ENCODE measurements around the gene ORMDL3.

DNA sequence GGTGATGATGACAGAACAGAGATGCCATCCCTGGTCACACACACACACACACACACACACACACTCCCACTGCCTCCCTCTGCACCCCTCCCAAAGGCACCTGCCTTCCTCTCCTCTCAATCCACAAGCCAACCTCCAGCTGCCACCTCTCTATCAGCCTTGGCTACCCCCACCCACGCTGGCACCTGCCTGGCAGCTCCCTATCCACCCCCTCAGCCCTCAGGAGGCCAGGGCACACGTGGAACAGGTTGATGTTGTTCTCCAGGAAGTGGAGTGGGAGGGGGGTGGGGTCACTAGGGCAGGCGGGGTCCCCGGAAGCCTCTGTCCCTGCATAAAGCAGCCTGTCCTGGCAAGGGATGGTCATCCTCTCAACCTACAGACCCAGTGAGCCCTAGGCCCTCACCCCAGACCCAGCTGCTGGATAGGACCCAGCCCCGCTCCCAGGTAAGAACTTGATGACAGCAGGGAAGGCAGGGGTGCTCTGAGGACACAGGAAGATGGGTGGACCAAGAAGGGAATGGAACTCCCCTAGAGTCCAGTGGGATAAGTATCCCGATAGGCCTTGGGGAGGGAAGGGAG lies 35.3 kb upstream of the ORMDL3 start, which contains the start of gene GSDMA:
- TF ChIP-seq, protein P1, sequence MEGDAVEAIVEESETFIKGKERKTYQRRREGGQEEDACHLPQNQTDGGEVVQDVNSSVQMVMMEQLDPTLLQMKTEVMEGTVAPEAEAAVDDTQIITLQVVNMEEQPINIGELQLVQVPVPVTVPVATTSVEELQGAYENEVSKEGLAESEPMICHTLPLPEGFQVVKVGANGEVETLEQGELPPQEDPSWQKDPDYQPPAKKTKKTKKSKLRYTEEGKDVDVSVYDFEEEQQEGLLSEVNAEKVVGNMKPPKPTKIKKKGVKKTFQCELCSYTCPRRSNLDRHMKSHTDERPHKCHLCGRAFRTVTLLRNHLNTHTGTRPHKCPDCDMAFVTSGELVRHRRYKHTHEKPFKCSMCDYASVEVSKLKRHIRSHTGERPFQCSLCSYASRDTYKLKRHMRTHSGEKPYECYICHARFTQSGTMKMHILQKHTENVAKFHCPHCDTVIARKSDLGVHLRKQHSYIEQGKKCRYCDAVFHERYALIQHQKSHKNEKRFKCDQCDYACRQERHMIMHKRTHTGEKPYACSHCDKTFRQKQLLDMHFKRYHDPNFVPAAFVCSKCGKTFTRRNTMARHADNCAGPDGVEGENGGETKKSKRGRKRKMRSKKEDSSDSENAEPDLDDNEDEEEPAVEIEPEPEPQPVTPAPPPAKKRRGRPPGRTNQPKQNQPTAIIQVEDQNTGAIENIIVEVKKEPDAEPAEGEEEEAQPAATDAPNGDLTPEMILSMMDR (IDR thresholded peaks at IDR 0.05) = no peak
- TF ChIP-seq POLR2A (IDR thresholded peaks at IDR 0.05) = no peak
